GM23338 (cell line): Measurements from ENCODE around the gene RPL10A. TPM values are rescaled to one million over a fixed set of nuclear protein-coding genes. Genes with fewer than 3 reads are reported as not detected.
A peak's percentile ranks its signal among the peaks of the same experiment; 100 is the strongest.

Experiments used
- ATAC-seq: fragments of 200-7000 bp; cut with Tn5 transposase; 3 replicates; pipeline ENCODE4 v1.9.1; 2020
- DNase-seq: peaks from one replicate; pipeline ENCODE4 v3.0.0-alpha.2; 2015; ENCODE audit warnings: low spot score
- H2AFZ ChIP-seq: fragments of 200-600 bp; sonication (generic); 2 replicates; pipeline ENCODE4 v1.8.0; 2016; ENCODE audit warnings: antibody characterized with exemption, mild to moderate bottlenecking, moderate library complexity
- H3F3A ChIP-seq: fragments of 200-600 bp; sonication (generic); replicated peaks from 2 replicates; pipeline ENCODE4 v1.8.0; 2017; ENCODE audit warnings: antibody characterized with exemption, mixed run types, low read depth
- H3K27ac ChIP-seq: fragments of 200-600 bp; sonication (generic); 2 replicates; pipeline ENCODE4 v1.6.1; 2016; ENCODE audit warnings: low read depth
- H3K27me3 ChIP-seq: fragments of 200-600 bp; sonication (generic); 2 replicates; pipeline ENCODE4 v1.8.0; 2016; ENCODE audit warnings: mild to moderate bottlenecking, mixed run types, moderate library complexity; ENCODE audit not compliant: insufficient read depth
- H3K36me3 ChIP-seq: fragments of 200-600 bp; sonication (generic); 2 replicates; pipeline ENCODE4 v1.8.0; 2016; ENCODE audit warnings: mild to moderate bottlenecking; ENCODE audit not compliant: insufficient read depth
- H3K4me1 ChIP-seq: fragments of 200-600 bp; sonication (generic); 2 replicates; pipeline ENCODE4 v1.8.0; 2016; ENCODE audit warnings: mild to moderate bottlenecking, moderate library complexity; ENCODE audit not compliant: insufficient read depth
- H3K4me2 ChIP-seq: fragments of 200-600 bp; sonication (generic); 2 replicates; pipeline ENCODE4 v1.7.1; 2017; ENCODE audit warnings: mixed run types
- H3K4me3 ChIP-seq: fragments of 200-600 bp; sonication (generic); 2 replicates; pipeline ENCODE4 v1.6.1; 2016; ENCODE audit warnings: mixed run types
- H3K79me2 ChIP-seq: fragments of 200-600 bp; sonication (generic); replicated peaks from 2 replicates; pipeline ENCODE4 v1.8.0; 2017; ENCODE audit warnings: mild to moderate bottlenecking; ENCODE audit not compliant: insufficient read depth
- H3K9me2 ChIP-seq: fragments of 200-600 bp; sonication (generic); 2 replicates; pipeline ENCODE4 v1.8.0; 2017; ENCODE audit not compliant: insufficient read depth
- H4K20me1 ChIP-seq: fragments of 200-600 bp; sonication (generic); replicated peaks from 2 replicates; pipeline ENCODE4 v1.8.0; 2017; ENCODE audit warnings: mild to moderate bottlenecking; ENCODE audit not compliant: insufficient read depth
- H3K27ac Mint-ChIP-seq: 2 replicates; pipeline ENCODE4 v1.8.0; 2020; ENCODE audit warnings: inconsistent platforms, mild to moderate bottlenecking, moderate library complexity, mixed read lengths
- H3K27me3 Mint-ChIP-seq: 3 replicates; pipeline ENCODE4 v1.8.0; 2022; ENCODE audit warnings: low read depth, mild to moderate bottlenecking, moderate library complexity, mixed read lengths, inconsistent platforms; ENCODE audit not compliant: insufficient read depth, poor library complexity
- H3K36me3 Mint-ChIP-seq: 3 replicates; pipeline ENCODE4 v1.8.0; 2021; ENCODE audit warnings: low read depth, mild to moderate bottlenecking, inconsistent platforms, moderate library complexity, mixed read lengths
- H3K4me1 Mint-ChIP-seq: 3 replicates; pipeline ENCODE4 v1.8.0; 2020; ENCODE audit warnings: mild to moderate bottlenecking, inconsistent platforms, mixed read lengths
- H3K4me3 Mint-ChIP-seq: 3 replicates; pipeline ENCODE4 v1.8.0; 2021; ENCODE audit warnings: moderate library complexity, mild to moderate bottlenecking, inconsistent platforms, mixed read lengths
- H3K9me3 Mint-ChIP-seq: 3 replicates; pipeline ENCODE4 v1.8.0; 2020; ENCODE audit warnings: moderate library complexity, mild to moderate bottlenecking, inconsistent platforms, mixed read lengths
- CREB1 ChIP-seq: fragments of 250-450 bp; sonication (Bioruptor Pico); IDR thresholded peaks from 2 replicates; pipeline ENCODE4 v1.5.0; 2020; ENCODE audit warnings: low read depth, mild to moderate bottlenecking, moderate library complexity
- JUNB ChIP-seq: IDR thresholded peaks from one replicate; pipeline ENCODE4 v1.6.1; 2016; ENCODE audit warnings: antibody characterized with exemption; ENCODE audit not compliant: unreplicated experiment
- ZNF462 ChIP-seq: fragments of 250-450 bp; sonication (Bioruptor Pico); IDR thresholded peaks from 2 replicates; pipeline ENCODE4 v1.5.0; 2020; ENCODE audit warnings: mild to moderate bottlenecking, moderate library complexity
- polyA plus RNA-seq: library from polyadenylated mRNA; unstranded; fragments of >200 nt; fragmentation: Nextera tagmentation; extraction: Ambion mirVana; gene quantifications from 2 replicates; pipeline ENCODE4 v1.2.1, GENCODE V29; 2016
- total RNA-seq: library from RNA; depleted of rRNA; stranded (reverse); fragments of >200 nt; shearing (Covaris generic); gene quantifications from 2 replicates; pipeline ENCODE4 v1.2.3, GENCODE V29; 2014
- TF ChIP-seq, protein P1 (sequence below), 2 experiments: fragments of 200-600 bp in 1 of 2; sonication (generic) in 1 of 2; conservative IDR thresholded peaks; 2 replicates each; pipeline versions ENCODE4 v1.5.1 to v1.6.1; 2016 to 2017; ENCODE audit warnings: antibody characterized with exemption in 2 of 2, low read depth in 2 of 2, mild to moderate bottlenecking in 2 of 2, moderate library complexity in 1 of 2

RPL10A gene
- total and polyA plus RNA-seq, 2 experiments from 2014 or later, result 730 to 1,297 TPM

- TF ChIP-seq ZNF462, result no peak
- no peak for TF ChIP-seq CREB1 (CRISPR knock-in tag)
Measured at GRCh38 chr6:35512740-35513139, 44.5 kb downstream of the RPL10A start, which contains the start of gene TULP1 (continued).

DNA sequence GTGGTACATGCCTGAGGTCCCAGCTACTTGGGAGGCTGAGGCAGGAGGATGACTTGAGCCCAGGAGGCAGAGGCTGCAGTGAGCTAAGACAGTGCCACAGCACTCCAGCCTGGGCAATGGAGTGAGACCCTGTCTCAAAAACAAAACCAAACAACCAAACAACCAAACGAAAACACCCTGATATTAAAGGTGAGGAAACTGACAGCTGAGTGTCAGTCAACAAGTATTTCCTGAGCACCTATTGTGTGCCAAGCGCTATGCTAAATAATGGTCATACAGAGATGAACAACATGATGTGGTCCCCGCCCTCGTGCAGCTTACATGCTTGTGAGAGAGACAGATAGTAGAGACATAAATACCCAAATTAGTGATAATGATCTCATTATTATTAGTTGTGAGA is 46.4 kb downstream of the RPL10A start:
- ATAC-seq (no peak), DNase-seq (no peak)
- no peaks in the 10 kb centered on the region for H3F3A ChIP-seq
- H3K9me3 Mint-ChIP-seq, result no peaks in the 10 kb centered on the region
- no peak for TF ChIP-seq JUNB
- TF ChIP-seq, protein P1, sequence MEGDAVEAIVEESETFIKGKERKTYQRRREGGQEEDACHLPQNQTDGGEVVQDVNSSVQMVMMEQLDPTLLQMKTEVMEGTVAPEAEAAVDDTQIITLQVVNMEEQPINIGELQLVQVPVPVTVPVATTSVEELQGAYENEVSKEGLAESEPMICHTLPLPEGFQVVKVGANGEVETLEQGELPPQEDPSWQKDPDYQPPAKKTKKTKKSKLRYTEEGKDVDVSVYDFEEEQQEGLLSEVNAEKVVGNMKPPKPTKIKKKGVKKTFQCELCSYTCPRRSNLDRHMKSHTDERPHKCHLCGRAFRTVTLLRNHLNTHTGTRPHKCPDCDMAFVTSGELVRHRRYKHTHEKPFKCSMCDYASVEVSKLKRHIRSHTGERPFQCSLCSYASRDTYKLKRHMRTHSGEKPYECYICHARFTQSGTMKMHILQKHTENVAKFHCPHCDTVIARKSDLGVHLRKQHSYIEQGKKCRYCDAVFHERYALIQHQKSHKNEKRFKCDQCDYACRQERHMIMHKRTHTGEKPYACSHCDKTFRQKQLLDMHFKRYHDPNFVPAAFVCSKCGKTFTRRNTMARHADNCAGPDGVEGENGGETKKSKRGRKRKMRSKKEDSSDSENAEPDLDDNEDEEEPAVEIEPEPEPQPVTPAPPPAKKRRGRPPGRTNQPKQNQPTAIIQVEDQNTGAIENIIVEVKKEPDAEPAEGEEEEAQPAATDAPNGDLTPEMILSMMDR (conservative IDR thresholded peaks at IDR 0.05; ENCODE audit: low read depth in 2 of 2), result no peak
- 0 out of 2 replicates have a peak overlapping the region, but pooled peaks have one; percentile 43 for H2AFZ ChIP-seq
- no peak overlapping the region for H3K4me3 ChIP-seq
- no peaks in the 10 kb centered on the region for H3K36me3 ChIP-seq
- 0 out of 2 replicates have a peak overlapping the region, but pooled peaks have one; percentile 55 for H3K27ac ChIP-seq
- no peak overlapping the region for H3K27ac Mint-ChIP-seq
- no peaks in the 10 kb centered on the region for H3K9me2 ChIP-seq
- H3K4me1 ChIP-seq, result peaks cover 19% of the 10 kb centered on the region
- H4K20me1 ChIP-seq, result no peaks in the 10 kb centered on the region
- peaks cover 12% of the 10 kb centered on the region for H3K27me3 Mint-ChIP-seq
- H3K27me3 ChIP-seq, result peaks cover 22% of the 10 kb centered on the region
- H3K4me1 Mint-ChIP-seq, result peaks cover 28% of the 10 kb centered on the region
- H3K79me2 ChIP-seq, result no peaks in the 10 kb centered on the region
- H3K36me3 Mint-ChIP-seq, result no peaks in the 10 kb centered on the region
- H3K4me3 Mint-ChIP-seq, result no peak overlapping the region
- no peak overlapping the region for H3K4me2 ChIP-seq
